ENCODE data around the gene GALR1.

DNA sequence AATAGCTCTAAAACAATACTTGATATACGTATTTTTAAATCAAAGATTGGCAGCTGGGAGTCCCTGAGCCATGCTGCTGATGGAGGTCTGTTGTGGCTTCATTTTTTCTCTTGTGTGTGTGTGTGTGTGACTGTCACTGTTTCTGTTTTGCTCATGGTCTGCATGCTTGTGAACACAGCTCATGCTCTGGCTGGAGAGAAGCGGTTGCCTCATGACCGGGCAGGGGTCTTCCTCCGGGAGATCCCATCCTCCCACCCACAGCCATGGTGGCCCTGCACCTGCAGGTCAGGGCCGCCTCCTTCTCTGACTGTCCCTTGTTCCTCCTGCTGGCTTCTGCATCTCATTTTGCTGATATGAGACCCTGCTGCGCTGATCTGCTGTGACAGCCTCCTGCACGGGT lies 47.3 kb upstream of the GALR1 start:
- TF ChIP-seq, protein P1, sequence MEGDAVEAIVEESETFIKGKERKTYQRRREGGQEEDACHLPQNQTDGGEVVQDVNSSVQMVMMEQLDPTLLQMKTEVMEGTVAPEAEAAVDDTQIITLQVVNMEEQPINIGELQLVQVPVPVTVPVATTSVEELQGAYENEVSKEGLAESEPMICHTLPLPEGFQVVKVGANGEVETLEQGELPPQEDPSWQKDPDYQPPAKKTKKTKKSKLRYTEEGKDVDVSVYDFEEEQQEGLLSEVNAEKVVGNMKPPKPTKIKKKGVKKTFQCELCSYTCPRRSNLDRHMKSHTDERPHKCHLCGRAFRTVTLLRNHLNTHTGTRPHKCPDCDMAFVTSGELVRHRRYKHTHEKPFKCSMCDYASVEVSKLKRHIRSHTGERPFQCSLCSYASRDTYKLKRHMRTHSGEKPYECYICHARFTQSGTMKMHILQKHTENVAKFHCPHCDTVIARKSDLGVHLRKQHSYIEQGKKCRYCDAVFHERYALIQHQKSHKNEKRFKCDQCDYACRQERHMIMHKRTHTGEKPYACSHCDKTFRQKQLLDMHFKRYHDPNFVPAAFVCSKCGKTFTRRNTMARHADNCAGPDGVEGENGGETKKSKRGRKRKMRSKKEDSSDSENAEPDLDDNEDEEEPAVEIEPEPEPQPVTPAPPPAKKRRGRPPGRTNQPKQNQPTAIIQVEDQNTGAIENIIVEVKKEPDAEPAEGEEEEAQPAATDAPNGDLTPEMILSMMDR (conservative IDR thresholded peaks at IDR 0.05; ENCODE audit: low read length), result no peak
- no peak for TF ChIP-seq EZH2phosphoT487 (IDR thresholded peaks at IDR 0.05; ENCODE audit: borderline replicate concordance)
